Peyer's patch (tissue), 4 donors: ENCODE measurements around the gene MTRR. TPM values are rescaled to one million over a fixed set of nuclear protein-coding genes. Genes with fewer than 3 reads are reported as not detected.

Experiments
- DNase-seq, 3 donors: peaks; one replicate each; pipeline ENCODE4 v3.0.0-alpha.2; 2017 to 2019
- H3K27ac ChIP-seq, 4 donors: fragments of 200-600 bp; sonication (generic); one replicate each; pipeline ENCODE4 v1.5.1; 2016 to 2019
- H3K27me3 ChIP-seq, 2 donors: fragments of 200-600 bp; sonication (generic); one replicate each; pipeline ENCODE4 v1.5.1; 2019
- H3K36me3 ChIP-seq, 3 donors: fragments of 200-600 bp; sonication (generic); one replicate each; pipeline ENCODE4 v1.5.1; 2016 to 2019
- H3K4me1 ChIP-seq, 4 donors: fragments of 200-600 bp; sonication (generic); one replicate each; pipeline ENCODE4 v1.5.1; 2016 to 2019
- H3K4me3 ChIP-seq, 4 donors: fragments of 200-600 bp; sonication (generic); 1 replicate in 3 of 4; 2 replicates in 1 of 4; pipeline ENCODE4 v1.5.1; 2016 to 2019; ENCODE audit warnings: mild to moderate bottlenecking in 1 of 4
- H3K9me3 ChIP-seq, 4 donors: fragments of 200-600 bp; sonication (generic); one replicate each; pipeline ENCODE4 v1.5.1; 2016 to 2019; ENCODE audit warnings: mild to moderate bottlenecking in 1 of 4
- CTCF ChIP-seq, 6 experiments: fragments of 450-650 bp in 4 of 6; fragments of 200-600 bp in 2 of 6; sonication (generic) in 1 of 6; IDR thresholded peaks; one replicate each; pipeline ENCODE4 v1.5.1; 2017 to 2019; ENCODE audit warnings: antibody characterized with exemption in 6 of 6, mild to moderate bottlenecking in 3 of 6, moderate library complexity in 1 of 6
- POLR2A ChIP-seq, 2 donors: fragments of 450-650 bp; IDR thresholded peaks; one replicate each; pipeline ENCODE4 v1.5.1; 2017; ENCODE audit warnings: antibody characterized with exemption in 2 of 2, mild to moderate bottlenecking in 2 of 2, moderate library complexity in 2 of 2
- total RNA-seq, 4 donors: library from RNA; depleted of rRNA; stranded (reverse); fragments of >200 nt; gene quantifications; one replicate each; pipeline ENCODE4 v1.1.0, GENCODE V29; 2016

MTRR gene
- total RNA-seq, 4 donors from 2014 or later = 45.7 to 82.1 (median 71.7) TPM

- Histone ChIP-seq H3K36me3 (no peaks in the 10 kb centered on the region), H3K27ac (no peak overlapping the region), H3K4me3 (no peak overlapping the region), H3K27me3 (no peaks in the 10 kb centered on the region), H3K9me3 (no peaks in the 10 kb centered on the region), H3K4me1 (no peaks in the 10 kb centered on the region)
- TF ChIP-seq CTCF (IDR thresholded peaks at IDR 0.05) (no peak), POLR2A (IDR thresholded peaks at IDR 0.05) (no peak)
- no peak for DNase-seq
Observed at GRCh38 chr5:7941692-7942091, 72.7 kb downstream of the MTRR start.

- Histone ChIP-seq H3K27ac (no peak overlapping the region), H3K4me1 (no peaks in the 10 kb centered on the region), H3K36me3 (no peaks in the 10 kb centered on the region), H3K27me3 (no peaks in the 10 kb centered on the region), H3K9me3 (no peaks in the 10 kb centered on the region), H3K4me3 (no peak overlapping the region)
- no peak for DNase-seq
- TF ChIP-seq CTCF (IDR thresholded peaks at IDR 0.05) (no peak), POLR2A (IDR thresholded peaks at IDR 0.05) (no peak)
Observed at GRCh38 chr5:7947301-7947700, 78.4 kb downstream of the MTRR start.

Other genes starting within 250 kb of the MTRR start
- not detected for gene CFAP90, start 18.0 kb upstream of the MTRR start, total RNA-seq
- 10 to 100 TPM; 10.0 to 17.0 (median 14.1) TPM for gene FASTKD3, start 117 bp upstream of the MTRR start, total RNA-seq